Activated CD4-positive, alpha-beta T cell treated with anti-CD3 and anti-CD28 coated beads for 36 hours (primary cell): ENCODE results near the gene ARHGAP15. TPM values are rescaled to one million over a fixed set of nuclear protein-coding genes. Genes with fewer than 3 reads are reported as not detected.

ENCODE experiments used
- ATAC-seq: fragments of 200-7000 bp; cut with Tn5 transposase; one replicate; pipeline ENCODE4 v1.10.0; 2021; ENCODE audit warnings: mild to moderate bottlenecking, moderate library complexity
- CTCF ChIA-PET: fragments of 350-600 bp; sonication (Branson Sonifier 250); formaldehyde crosslinking; loops from one replicate; lab custom pipeline; 2021; ENCODE audit warnings: antibody characterized with exemption; lab: Charles Lee
- POLR2A ChIA-PET: fragments of 350-600 bp; sonication (Branson Sonifier 250); formaldehyde crosslinking; loops from one replicate; lab custom pipeline; 2021; ENCODE audit warnings: antibody characterized with exemption, inconsistent platforms; lab: Charles Lee
- DNase-seq: peaks from one replicate; pipeline ENCODE4 v3.0.0-alpha.2; 2020
- H3K27ac Mint-ChIP-seq: one replicate; pipeline ENCODE4 v1.8.0; 2021; ENCODE audit warnings: mixed read lengths
- H3K27me3 Mint-ChIP-seq: one replicate; pipeline ENCODE4 v1.8.0; 2021; ENCODE audit warnings: mixed read lengths
- H3K36me3 Mint-ChIP-seq: one replicate; pipeline ENCODE4 v1.8.0; 2021; ENCODE audit warnings: low read depth, mixed read lengths
- H3K4me1 Mint-ChIP-seq: one replicate; pipeline ENCODE4 v1.8.0; 2021; ENCODE audit warnings: mixed read lengths
- H3K4me3 Mint-ChIP-seq: one replicate; pipeline ENCODE4 v1.8.0; 2021; ENCODE audit warnings: mild to moderate bottlenecking, moderate library complexity, mixed read lengths
- H3K9me3 Mint-ChIP-seq: one replicate; pipeline ENCODE4 v1.8.0; 2021; ENCODE audit warnings: low read depth, mixed read lengths
- intact Hi-C, 2 experiments: fragments of 100-400 bp; cut with DNase I in 1 of 2; cut with micrococcal nuclease in 1 of 2; formaldehyde crosslinking; loops; one replicate each; pipeline versions ENCODE4 v1.14.2 to v1.15.1; 2022 to 2024; cut with DNase I, micrococcal nuclease
- total RNA-seq, 2 experiments: library from RNA; stranded (reverse); gene quantifications; one replicate each; pipeline ENCODE4 v1.2.3, GENCODE V29; 2021

ARHGAP15 gene
- total RNA-seq, 2 experiments from 2014 or later = 62.6 to 64.3 TPM

- Mint-ChIP-seq H3K27me3 (no peaks in the 10 kb centered on the region), H3K36me3 (peaks cover 4% of the 10 kb centered on the region), H3K4me3 (no peak overlapping the region), H3K9me3 (no peaks in the 10 kb centered on the region), H3K4me1 (peaks cover 21% of the 10 kb centered on the region), H3K27ac (no peak overlapping the region)
- CTCF ChIA-PET = interaction anchor here (0.8 kb wide), 1 partner anchor 9 kb away, joined by 3 read pairs; no protein-coding TSS in a partner anchor
- intact Hi-C loops = no loop called here
- DNase-seq (no peak), ATAC-seq (no peak)
- POLR2A ChIA-PET = no interaction called here
Measured at GRCh38 chr2:143481733-143482132, 352.5 kb downstream of the ARHGAP15 start.

DNA sequence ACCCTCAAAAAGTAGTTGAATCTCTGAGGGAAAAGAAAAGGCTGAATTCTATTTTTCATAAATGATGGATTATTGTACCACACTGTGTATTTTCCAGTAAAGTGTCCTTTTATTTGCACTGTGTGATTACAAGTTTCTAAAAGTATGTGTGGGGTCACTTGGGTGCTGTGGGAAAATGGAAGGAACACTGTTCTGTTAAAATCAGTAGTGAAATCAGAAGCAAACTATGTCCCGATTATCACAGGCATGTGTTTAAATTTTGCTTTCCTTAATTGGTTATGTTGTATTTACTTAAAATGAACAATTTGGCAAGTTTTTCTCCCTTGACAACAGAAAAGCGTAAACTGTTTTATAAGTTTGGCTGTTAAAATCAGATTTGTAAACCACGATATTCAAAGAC, 353.1 kb downstream of the ARHGAP15 start:
- Mint-ChIP-seq H3K27me3 (no peaks in the 10 kb centered on the region), H3K27ac (no peak overlapping the region), H3K36me3 (peaks cover 4% of the 10 kb centered on the region), H3K9me3 (no peaks in the 10 kb centered on the region), H3K4me3 (no peak overlapping the region), H3K4me1 (peaks cover 17% of the 10 kb centered on the region)
- DNase-seq = no peak
- no peak for ATAC-seq
- intact Hi-C loops = no loop called here
- ChIA-PET POLR2A (no interaction called here), CTCF (no interaction called here)

GRCh38 chr2:143482771-143483170, 353.6 kb downstream of the ARHGAP15 start:
- DNase-seq (no peak), ATAC-seq (no peak)
- ChIA-PET POLR2A (no interaction called here), CTCF (no interaction called here)
- no peaks in the 10 kb centered on the region for H3K27me3 Mint-ChIP-seq
- no peak overlapping the region for H3K27ac Mint-ChIP-seq
- H3K4me1 Mint-ChIP-seq = peaks cover 13% of the 10 kb centered on the region
- intact Hi-C loops = no loop called here
- H3K36me3 Mint-ChIP-seq = peaks cover 6% of the 10 kb centered on the region
- no peak overlapping the region for H3K4me3 Mint-ChIP-seq
- no peaks in the 10 kb centered on the region for H3K9me3 Mint-ChIP-seq

DNA sequence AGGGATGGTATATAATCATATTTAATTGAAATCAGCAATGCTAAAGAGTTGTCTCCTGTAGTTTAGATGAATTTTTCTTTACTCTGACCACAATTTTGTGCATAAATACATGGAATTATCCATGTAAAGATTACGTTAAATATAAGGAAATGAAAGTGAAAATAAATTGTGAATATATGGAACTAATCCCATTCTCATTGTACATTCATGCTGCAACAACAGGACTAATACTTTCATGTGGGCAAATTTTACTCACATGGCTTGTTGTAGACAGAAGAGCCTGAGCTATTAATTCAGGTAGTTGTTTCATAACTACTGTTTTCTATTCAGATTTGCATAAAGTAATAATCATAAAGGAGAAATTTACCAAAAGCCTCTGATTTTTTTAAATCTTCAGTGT, 357.8 kb downstream of the ARHGAP15 start:
- Mint-ChIP-seq H3K36me3 (peaks cover 13% of the 10 kb centered on the region), H3K4me1 (peaks cover 6% of the 10 kb centered on the region), H3K9me3 (peaks cover under 1% of the 10 kb centered on the region), H3K4me3 (no peak overlapping the region), H3K27me3 (no peaks in the 10 kb centered on the region), H3K27ac (no peak overlapping the region)
- ATAC-seq (no peak), DNase-seq (no peak)
- ChIA-PET CTCF (interaction anchor here (0.7 to 1.3 kb wide), 2 partner anchors 8 to 13 kb away, joined by 3 read pairs; no protein-coding TSS in a partner anchor), POLR2A (no interaction called here)
- intact Hi-C loops = no loop called here

GRCh38 chr2:143489145-143489544, 359.9 kb downstream of the ARHGAP15 start:
- H3K27me3 Mint-ChIP-seq = no peaks in the 10 kb centered on the region
- H3K4me3 Mint-ChIP-seq = no peak overlapping the region
- ATAC-seq (no peak), DNase-seq (no peak)
- intact Hi-C loops = no loop called here
- H3K4me1 Mint-ChIP-seq = peaks cover 21% of the 10 kb centered on the region
- ChIA-PET CTCF (interaction anchor here (0.5 to 1.0 kb wide), 4 partner anchors 9 to 92 kb away, joined by 3 read pairs; no protein-coding TSS in a partner anchor), POLR2A (interaction anchor here (0.6 kb wide), 1 partner anchor 36 kb away, joined by 5 read pairs; no protein-coding TSS in a partner anchor)
- peaks cover 30% of the 10 kb centered on the region for H3K36me3 Mint-ChIP-seq
- H3K9me3 Mint-ChIP-seq = peaks cover 4% of the 10 kb centered on the region
- H3K27ac Mint-ChIP-seq = no peak overlapping the region

GRCh38 chr2:143491131-143491530, 361.9 kb downstream of the ARHGAP15 start:
- DNase-seq (no peak), ATAC-seq (no peak)
- H3K36me3 Mint-ChIP-seq = peaks cover 38% of the 10 kb centered on the region
- peaks cover 28% of the 10 kb centered on the region for H3K4me1 Mint-ChIP-seq
- H3K4me3 Mint-ChIP-seq = no peak overlapping the region
- POLR2A ChIA-PET = no interaction called here
- no peaks in the 10 kb centered on the region for H3K27me3 Mint-ChIP-seq
- CTCF ChIA-PET = interaction anchor here (0.7 kb wide), 1 partner anchor 9 kb away, joined by 3 read pairs; no protein-coding TSS in a partner anchor
- H3K27ac Mint-ChIP-seq = no peak overlapping the region
- peaks cover 4% of the 10 kb centered on the region for H3K9me3 Mint-ChIP-seq
- intact Hi-C loops = no loop called here

DNA sequence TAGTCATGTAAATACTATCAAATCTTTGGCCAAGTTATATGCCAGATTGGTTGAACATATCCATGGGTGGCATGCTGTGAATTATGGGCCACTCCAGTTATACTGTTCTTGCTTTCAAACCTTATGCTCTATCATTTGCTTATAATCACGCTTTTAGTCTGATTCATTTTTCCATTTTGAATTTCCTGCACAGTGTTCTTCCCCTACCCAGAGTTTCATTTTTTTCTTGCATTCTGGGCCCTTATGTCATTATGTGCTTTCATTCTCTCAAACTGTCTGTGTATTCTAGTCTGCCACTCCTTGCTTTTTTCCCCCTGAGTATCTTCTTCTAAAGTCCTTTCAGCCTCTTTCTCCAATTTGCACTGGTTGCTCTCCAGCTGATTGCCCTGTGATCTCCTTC, 364.1 kb downstream of the ARHGAP15 start:
- peaks cover 4% of the 10 kb centered on the region for H3K9me3 Mint-ChIP-seq
- intact Hi-C loops = no loop called here
- peaks cover 31% of the 10 kb centered on the region for H3K36me3 Mint-ChIP-seq
- H3K4me1 Mint-ChIP-seq = peaks cover 41% of the 10 kb centered on the region
- ChIA-PET POLR2A (no interaction called here), CTCF (no interaction called here)
- H3K27me3 Mint-ChIP-seq = no peaks in the 10 kb centered on the region
- no peak for DNase-seq
- peak overlapping the region; percentile 7 for H3K27ac Mint-ChIP-seq
- H3K4me3 Mint-ChIP-seq = no peak overlapping the region
- ATAC-seq = peak; percentile 44

- Mint-ChIP-seq H3K4me1 (peaks cover 42% of the 10 kb centered on the region), H3K27me3 (no peaks in the 10 kb centered on the region), H3K27ac (no peak overlapping the region), H3K36me3 (peaks cover 32% of the 10 kb centered on the region), H3K9me3 (peaks cover 2% of the 10 kb centered on the region), H3K4me3 (no peak overlapping the region)
- no peak for ATAC-seq
- DNase-seq = no peak
- intact Hi-C loops = no loop called here
- POLR2A ChIA-PET = no interaction called here
- CTCF ChIA-PET = no interaction called here
Measured at GRCh38 chr2:143497726-143498125, 368.5 kb downstream of the ARHGAP15 start.

DNA sequence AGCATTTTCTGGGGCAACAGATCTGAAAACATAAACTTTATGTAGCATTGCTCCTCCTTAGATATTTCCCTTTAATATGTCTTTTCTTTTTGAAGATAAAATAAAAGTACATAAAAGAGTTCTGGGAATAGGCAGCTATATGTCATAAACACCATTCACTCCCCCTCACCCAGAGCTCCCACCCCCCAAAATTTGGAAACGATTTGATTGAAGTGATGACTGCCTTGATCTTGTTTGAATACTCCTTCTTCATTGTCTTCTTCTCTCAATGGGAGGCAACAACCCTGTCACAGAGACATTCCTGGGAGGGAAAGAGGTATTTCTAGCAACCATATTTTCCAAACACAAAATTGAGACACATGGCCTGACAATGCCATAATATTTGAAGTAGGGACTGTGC, 369.3 kb downstream of the ARHGAP15 start:
- Mint-ChIP-seq H3K4me3 (no peak overlapping the region), H3K27me3 (no peaks in the 10 kb centered on the region), H3K4me1 (peaks cover 36% of the 10 kb centered on the region), H3K36me3 (peaks cover 26% of the 10 kb centered on the region), H3K27ac (no peak overlapping the region), H3K9me3 (no peaks in the 10 kb centered on the region)
- DNase-seq = no peak
- ChIA-PET POLR2A (no interaction called here), CTCF (no interaction called here)
- no peak for ATAC-seq
- intact Hi-C loops = no loop called here

DNA sequence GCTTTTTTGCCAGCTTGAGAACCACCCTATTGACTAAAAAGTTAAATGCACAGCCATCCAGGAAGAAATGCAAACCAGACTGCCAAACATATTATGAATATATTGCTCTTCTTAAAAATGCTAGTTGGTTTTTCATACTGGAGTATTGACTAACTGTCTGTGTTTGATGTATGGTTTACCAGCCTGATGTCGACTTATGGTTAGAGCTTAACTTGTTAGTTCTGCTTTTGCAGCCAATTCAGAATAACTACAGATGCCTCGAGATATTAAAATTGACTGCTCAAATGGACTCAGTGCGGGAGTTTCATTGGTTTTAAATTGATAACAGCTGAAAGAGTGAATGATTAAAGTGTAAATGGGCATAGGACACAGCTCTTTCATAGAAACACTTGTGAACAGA, 369.8 kb downstream of the ARHGAP15 start:
- H3K4me3 Mint-ChIP-seq = no peak overlapping the region
- CTCF ChIA-PET = interaction anchor here (0.5 kb wide), 1 partner anchor 227 kb away, joined by 3 read pairs; no protein-coding TSS in a partner anchor
- DNase-seq = no peak
- intact Hi-C loops = no loop called here
- H3K27me3 Mint-ChIP-seq = no peaks in the 10 kb centered on the region
- H3K4me1 Mint-ChIP-seq = peaks cover 30% of the 10 kb centered on the region
- no peak overlapping the region for H3K27ac Mint-ChIP-seq
- no peaks in the 10 kb centered on the region for H3K9me3 Mint-ChIP-seq
- ATAC-seq = no peak
- H3K36me3 Mint-ChIP-seq = peaks cover 21% of the 10 kb centered on the region
- POLR2A ChIA-PET = no interaction called here

DNA sequence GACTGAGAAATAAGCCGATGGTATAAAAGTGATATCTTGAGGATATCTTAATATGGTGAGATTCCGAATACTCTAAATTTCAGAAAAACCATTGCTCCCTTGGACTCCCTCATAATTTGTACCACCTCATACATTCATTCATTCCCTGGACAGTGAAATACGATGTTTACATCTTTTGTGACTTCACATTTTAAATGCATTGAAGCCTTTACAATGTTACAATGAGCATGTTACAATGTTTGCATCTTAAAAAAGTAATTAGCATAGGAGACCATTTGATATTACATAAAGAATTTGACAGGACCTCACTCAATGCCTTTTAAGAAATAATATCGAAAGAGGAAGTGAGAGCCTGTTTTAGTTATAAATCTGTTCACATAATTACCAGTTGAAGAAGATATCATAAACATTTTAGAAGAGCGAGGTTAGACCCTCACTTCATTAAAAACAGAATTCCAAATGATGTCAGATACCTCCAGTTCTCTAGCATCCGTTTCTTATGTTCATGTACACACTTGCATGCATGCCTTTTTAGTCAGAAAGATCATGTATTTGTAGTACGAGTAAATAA, 372.0 kb downstream of the ARHGAP15 start:
- CTCF ChIA-PET = interaction anchor here (1.1 kb wide), 1 partner anchor 27 kb away, joined by 3 read pairs; no protein-coding TSS in a partner anchor
- H3K27me3 Mint-ChIP-seq = no peaks in the 10 kb centered on the region
- peaks cover 19% of the 10 kb centered on the region for H3K36me3 Mint-ChIP-seq
- ATAC-seq (no peak), DNase-seq (no peak)
- no peak overlapping the region for H3K4me3 Mint-ChIP-seq
- POLR2A ChIA-PET = no interaction called here
- no peaks in the 10 kb centered on the region for H3K9me3 Mint-ChIP-seq
- peaks cover 24% of the 10 kb centered on the region for H3K4me1 Mint-ChIP-seq
- intact Hi-C loops = no loop called here
- H3K27ac Mint-ChIP-seq = no peak overlapping the region

GRCh38 chr2:143503280-143503679, 374.1 kb downstream of the ARHGAP15 start:
- POLR2A ChIA-PET = no interaction called here
- CTCF ChIA-PET = interaction anchor here (0.9 to 1.0 kb wide), 2 partner anchors 9 to 10 kb away, joined by 3 read pairs; no protein-coding TSS in a partner anchor
- H3K27ac Mint-ChIP-seq = no peak overlapping the region
- no peaks in the 10 kb centered on the region for H3K27me3 Mint-ChIP-seq
- H3K4me3 Mint-ChIP-seq = no peak overlapping the region
- peaks cover 23% of the 10 kb centered on the region for H3K36me3 Mint-ChIP-seq
- intact Hi-C loops = no loop called here
- peaks cover 12% of the 10 kb centered on the region for H3K4me1 Mint-ChIP-seq
- no peak for DNase-seq
- ATAC-seq = no peak
- H3K9me3 Mint-ChIP-seq = no peaks in the 10 kb centered on the region
